HepG2 (cell line): ENCODE data around the gene RBCK1. TPM values are rescaled to one million over a fixed set of nuclear protein-coding genes. Genes with fewer than 3 reads are reported as not detected.
A peak's percentile ranks its signal among the peaks of the same experiment; 100 is the strongest.

Experiments
- ARNTL ChIP-seq: sonication (generic); formaldehyde crosslinking; IDR thresholded peaks from 2 replicates; pipeline ENCODE4 v1.4.0; 2020; ENCODE audit warnings: mild to moderate bottlenecking, missing genetic modification reagents
- CEBPB ChIP-seq: IDR thresholded peaks from 2 replicates; pipeline ENCODE4 v1.6.1; 2011; ENCODE audit warnings: low read depth, low read length, improper control_type of control experiment, borderline replicate concordance
- HES4 ChIP-seq: sonication (generic); formaldehyde crosslinking; IDR thresholded peaks from 2 replicates; pipeline ENCODE4 v1.9.0; 2021; ENCODE audit warnings: mild to moderate bottlenecking, missing genetic modification reagents, borderline replicate concordance
- KLF16 ChIP-seq, 2 experiments: sonication (generic) in 1 of 2; formaldehyde crosslinking in 1 of 2; IDR thresholded peaks; 2 replicates each; pipeline versions ENCODE4 v1.6.1 to v1.8.0; 2016 to 2023; ENCODE audit warnings: missing genetic modification reagents in 2 of 2, missing compliant biosample characterization in 1 of 2
- MAFG ChIP-seq: sonication (generic); formaldehyde crosslinking; IDR thresholded peaks from 2 replicates; pipeline ENCODE4 v1.5.1; 2020; ENCODE audit warnings: mild to moderate bottlenecking, missing genetic modification reagents
- MAZ ChIP-seq, 2 experiments: sonication (generic) in 1 of 2; formaldehyde crosslinking in 1 of 2; IDR thresholded peaks; 2 replicates each; pipeline versions ENCODE4 v1.5.0 to v1.6.1; 2012 to 2020; ENCODE audit warnings: low read depth in 2 of 2, mild to moderate bottlenecking in 2 of 2, borderline replicate concordance in 1 of 2, improper control_type of control experiment in 1 of 2, low read length in 1 of 2, missing genetic modification reagents in 1 of 2, moderate library complexity in 1 of 2
- MIXL1 ChIP-seq: IDR thresholded peaks from 2 replicates; pipeline ENCODE4 v1.6.1; 2016
- SP1 ChIP-seq, 2 experiments: fragments of 450-650 bp in 1 of 2; sonication (generic) in 1 of 2; formaldehyde crosslinking in 1 of 2; IDR thresholded peaks; 2 replicates each; pipeline versions ENCODE4 v1.4.0 to v1.6.1; 2016 to 2020; ENCODE audit warnings: missing genetic modification reagents in 1 of 2
- SP2 ChIP-seq: sonication (generic); formaldehyde crosslinking; IDR thresholded peaks from 2 replicates; pipeline ENCODE4 v1.5.1; 2020; ENCODE audit warnings: mild to moderate bottlenecking, missing genetic modification reagents
- SRSF1 ChIP-seq: fragments of 200-400 bp; formaldehyde crosslinking; optimal IDR thresholded peaks from 2 replicates; pipeline ENCODE3; 2017; ENCODE audit warnings: mild to moderate bottlenecking, low read depth, low read length, moderate library complexity
- SSRP1 ChIP-seq: IDR thresholded peaks from 2 replicates; pipeline ENCODE4 v1.6.1; 2016; ENCODE audit warnings: control low read depth
- THAP8 ChIP-seq: sonication (generic); formaldehyde crosslinking; IDR thresholded peaks from 2 replicates; pipeline ENCODE4 v1.5.1; 2020; ENCODE audit warnings: missing genetic modification reagents, mild to moderate bottlenecking, borderline replicate concordance
- ZBTB38 ChIP-seq: sonication (generic); formaldehyde crosslinking; IDR thresholded peaks from 2 replicates; pipeline ENCODE4 v1.5.1; 2020; ENCODE audit warnings: mild to moderate bottlenecking, missing genetic modification reagents
- ZFAT ChIP-seq: sonication (generic); formaldehyde crosslinking; conservative IDR thresholded peaks from 2 replicates; pipeline ENCODE4 v1.8.1; 2023; ENCODE audit warnings: missing genetic modification reagents, inconsistent platforms
- ZNF276 ChIP-seq: sonication (generic); formaldehyde crosslinking; IDR thresholded peaks from 2 replicates; pipeline ENCODE4 v1.4.0; 2020; ENCODE audit warnings: mild to moderate bottlenecking, low read depth, missing genetic modification reagents
- ZNF691 ChIP-seq: sonication (generic); formaldehyde crosslinking; IDR thresholded peaks from 2 replicates; pipeline ENCODE4 v1.4.0; 2020; ENCODE audit warnings: missing genetic modification reagents, low read depth, mild to moderate bottlenecking, borderline replicate concordance
- ZSCAN12 ChIP-seq: sonication (generic); formaldehyde crosslinking; IDR thresholded peaks from 2 replicates; pipeline ENCODE4 v1.9.0; 2021; ENCODE audit warnings: mild to moderate bottlenecking, missing genetic modification reagents
- ZSCAN31 ChIP-seq: sonication (generic); formaldehyde crosslinking; IDR thresholded peaks from 2 replicates; pipeline ENCODE4 v1.5.0; 2020; ENCODE audit warnings: low read depth, mild to moderate bottlenecking, missing genetic modification reagents
- polyA plus RNA-seq, 8 experiments: library from polyadenylated mRNA; depleted of rRNA in 3 of 8; stranded (reverse) in 7 of 8; unstranded in 1 of 8; fragments of >200 nt; fragmentation: Illumina TruSeq in 4 of 8; extraction: Trizol in 4 of 8; gene quantifications; 2 replicates each; pipeline versions ENCODE4 v1.2.1 to v1.2.3, GENCODE V29; 2011 to 2016; ENCODE audit warnings: low read depth in 4 of 8, missing spikeins in 1 of 8, mixed read lengths in 1 of 8; ENCODE audit not compliant: insufficient read depth in 1 of 8
- total RNA-seq, 5 experiments: library from RNA; depleted of rRNA; stranded (reverse); fragments of >200 nt; fragmentation: Illumina TruSeq; extraction: Trizol; gene quantifications; 2 replicates each; pipeline ENCODE4 v1.2.3, GENCODE V29; 2016; ENCODE audit warnings: low read depth in 1 of 5
- TF ChIP-seq, protein P1 (sequence below): sonication (generic); formaldehyde crosslinking; IDR thresholded peaks from 2 replicates; pipeline ENCODE4 v1.5.1; 2020; ENCODE audit warnings: mild to moderate bottlenecking, moderate library complexity, missing genetic modification reagents
- TF ChIP-seq, protein P2 (sequence below), 2 experiments: sonication (generic) in 1 of 2; formaldehyde crosslinking in 1 of 2; IDR thresholded peaks; 2 replicates each; pipeline versions ENCODE4 v1.4.0 to v1.6.1; 2016 to 2020; ENCODE audit warnings: borderline replicate concordance in 1 of 2, low read depth in 1 of 2, mild to moderate bottlenecking in 1 of 2, missing genetic modification reagents in 1 of 2

Gene RBCK1
- total and polyA plus RNA-seq, 2 of the 13 experiments (the other 11 are each of a cell fraction or from before 2014, with no cell fraction given), result 149 to 215 TPM

DNA sequence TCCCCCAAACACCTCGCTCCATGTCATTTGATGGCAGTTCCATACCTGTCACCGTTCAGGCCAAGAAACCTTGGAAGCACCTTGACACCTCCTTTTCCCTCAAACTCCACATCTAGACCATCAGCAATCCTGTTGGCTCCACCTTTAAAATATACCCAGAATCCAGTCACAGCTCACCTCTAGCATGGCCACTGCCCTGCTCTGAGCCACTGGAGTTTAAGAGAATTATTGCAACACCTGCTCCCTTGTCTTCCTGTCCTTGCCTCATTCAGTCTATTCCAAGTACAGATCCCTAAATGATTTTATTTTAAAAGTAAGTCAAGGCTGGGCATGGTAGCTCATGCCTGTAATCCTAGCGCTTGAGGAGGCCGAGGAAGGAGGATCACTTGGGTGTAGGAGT, 39.2 kb upstream of the RBCK1 start (continued):
- TF ChIP-seq ZNF276 (0 out of 2 replicates have a peak, but pooled peaks have one; percentile 35), MAZ (IDR thresholded peaks at IDR 0.05; ENCODE audit: borderline replicate concordance, low read depth, low read length) (no peak), MAZ (CRISPR knock-in tag; IDR thresholded peaks at IDR 0.05; ENCODE audit: low read depth) (peak; percentile 55; the same call in 1 of the 2 replicates), SSRP1 (no peak), ZBTB38 (CRISPR knock-in tag) (no peak), ZSCAN12 (CRISPR knock-in tag) (no peak), SRSF1 (no peak), MAFG (no peak), ZFAT (CRISPR knock-in tag) (no peak), KLF16 (CRISPR knock-in tag; IDR thresholded peaks at IDR 0.05) (0 out of 4 replicates have a peak, but pooled peaks of 1 of the 2 experiments have one; percentile 20), CEBPB (peak; percentile 91), HES4 (CRISPR knock-in tag) (no peak), SP2 (CRISPR knock-in tag) (no peak), SP1 (IDR thresholded peaks at IDR 0.05) (no peak), SP1 (CRISPR knock-in tag; IDR thresholded peaks at IDR 0.05) (no peak), MIXL1 (no peak), THAP8 (CRISPR knock-in tag) (no peak), ZSCAN31 (CRISPR knock-in tag) (no peak), ARNTL (peak; percentile 24; the same call in 1 of the 2 replicates), ZNF691 (no peak)
- TF ChIP-seq, protein P1, sequence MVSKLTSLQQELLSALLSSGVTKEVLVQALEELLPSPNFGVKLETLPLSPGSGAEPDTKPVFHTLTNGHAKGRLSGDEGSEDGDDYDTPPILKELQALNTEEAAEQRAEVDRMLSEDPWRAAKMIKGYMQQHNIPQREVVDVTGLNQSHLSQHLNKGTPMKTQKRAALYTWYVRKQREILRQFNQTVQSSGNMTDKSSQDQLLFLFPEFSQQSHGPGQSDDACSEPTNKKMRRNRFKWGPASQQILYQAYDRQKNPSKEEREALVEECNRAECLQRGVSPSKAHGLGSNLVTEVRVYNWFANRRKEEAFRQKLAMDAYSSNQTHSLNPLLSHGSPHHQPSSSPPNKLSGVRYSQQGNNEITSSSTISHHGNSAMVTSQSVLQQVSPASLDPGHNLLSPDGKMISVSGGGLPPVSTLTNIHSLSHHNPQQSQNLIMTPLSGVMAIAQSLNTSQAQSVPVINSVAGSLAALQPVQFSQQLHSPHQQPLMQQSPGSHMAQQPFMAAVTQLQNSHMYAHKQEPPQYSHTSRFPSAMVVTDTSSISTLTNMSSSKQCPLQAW (CRISPR knock-in tag), result no peak
- TF ChIP-seq, protein P2, sequence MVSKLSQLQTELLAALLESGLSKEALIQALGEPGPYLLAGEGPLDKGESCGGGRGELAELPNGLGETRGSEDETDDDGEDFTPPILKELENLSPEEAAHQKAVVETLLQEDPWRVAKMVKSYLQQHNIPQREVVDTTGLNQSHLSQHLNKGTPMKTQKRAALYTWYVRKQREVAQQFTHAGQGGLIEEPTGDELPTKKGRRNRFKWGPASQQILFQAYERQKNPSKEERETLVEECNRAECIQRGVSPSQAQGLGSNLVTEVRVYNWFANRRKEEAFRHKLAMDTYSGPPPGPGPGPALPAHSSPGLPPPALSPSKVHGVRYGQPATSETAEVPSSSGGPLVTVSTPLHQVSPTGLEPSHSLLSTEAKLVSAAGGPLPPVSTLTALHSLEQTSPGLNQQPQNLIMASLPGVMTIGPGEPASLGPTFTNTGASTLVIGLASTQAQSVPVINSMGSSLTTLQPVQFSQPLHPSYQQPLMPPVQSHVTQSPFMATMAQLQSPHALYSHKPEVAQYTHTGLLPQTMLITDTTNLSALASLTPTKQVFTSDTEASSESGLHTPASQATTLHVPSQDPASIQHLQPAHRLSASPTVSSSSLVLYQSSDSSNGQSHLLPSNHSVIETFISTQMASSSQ (IDR thresholded peaks at IDR 0.05; ENCODE audit: low read depth), result no peak
- TF ChIP-seq, protein P2 (CRISPR knock-in tag; IDR thresholded peaks at IDR 0.05; ENCODE audit: borderline replicate concordance), result no peak
